Activated gamma-delta T cell (primary cell): Measurements from ENCODE around the gene KRTAP3-2.
"Not testable (repeated sequence)": the region's sequence is repeated elsewhere in the genome, so short reads cannot be mapped to it uniquely, and the experiment has no call there.

ENCODE experiments used
- DNase-seq: peaks from one replicate; lab custom pipeline; 2025; lab: John Stamatoyannopoulos, UW
- total RNA-seq, 2 donors: gene quantifications; one replicate each; lab custom pipeline; 2026; lab: John Stamatoyannopoulos, UW

The KRTAP3-2 gene
- total RNA-seq = 0 reads per million in 2 donors

- not testable (repeated sequence) for DNase-seq
Observed at GRCh38 chr17:40999563-40999962, at the start of gene KRTAP3-2. KRTAP3-2 (minus strand) TSS chr17:40999906; CDS start chr17:40999853, 53 bp downstream.

- DNase-seq = no peak
Observed at GRCh38 chr17:41049110-41049509, 49.4 kb upstream of the KRTAP3-2 start.

- DNase-seq = no peak
Observed at GRCh38 chr17:41048441-41048840, 48.7 kb upstream of the KRTAP3-2 start.

- not testable (repeated sequence) for DNase-seq
Observed at GRCh38 chr17:41046735-41047465, 47.2 kb upstream of the KRTAP3-2 start, which contains the start of gene KRTAP2-1. KRTAP2-1 (minus strand) TSS chr17:41047316; CDS start chr17:41047267, 49 bp downstream.

DNA sequence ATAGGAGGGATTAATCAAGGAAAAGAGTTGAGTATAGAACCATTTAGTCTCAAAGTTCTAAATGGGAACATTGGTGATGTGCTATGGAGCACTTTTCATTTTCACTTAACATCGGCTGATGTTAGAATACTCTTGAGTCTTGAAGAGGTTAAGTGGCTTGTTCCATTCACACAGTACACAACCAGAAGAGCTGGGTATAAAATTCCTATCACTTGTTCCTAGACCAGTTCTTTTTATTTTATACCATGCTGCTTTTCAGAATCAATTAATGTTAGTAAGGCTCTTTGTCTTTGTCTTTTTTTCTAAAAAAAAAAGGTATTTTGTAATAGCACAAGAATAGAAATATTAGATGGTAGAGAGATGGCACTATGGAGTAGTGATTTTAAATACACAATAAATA lies 43.2 kb upstream of the KRTAP3-2 start:
- no peak for DNase-seq

- not testable (repeated sequence) for DNase-seq
Observed at GRCh38 chr17:41040783-41041571, 41.3 kb upstream of the KRTAP3-2 start, which contains the start of gene KRTAP1-1. KRTAP1-1 (minus strand) TSS chr17:41041450; CDS start chr17:41041397, 53 bp downstream.

DNA sequence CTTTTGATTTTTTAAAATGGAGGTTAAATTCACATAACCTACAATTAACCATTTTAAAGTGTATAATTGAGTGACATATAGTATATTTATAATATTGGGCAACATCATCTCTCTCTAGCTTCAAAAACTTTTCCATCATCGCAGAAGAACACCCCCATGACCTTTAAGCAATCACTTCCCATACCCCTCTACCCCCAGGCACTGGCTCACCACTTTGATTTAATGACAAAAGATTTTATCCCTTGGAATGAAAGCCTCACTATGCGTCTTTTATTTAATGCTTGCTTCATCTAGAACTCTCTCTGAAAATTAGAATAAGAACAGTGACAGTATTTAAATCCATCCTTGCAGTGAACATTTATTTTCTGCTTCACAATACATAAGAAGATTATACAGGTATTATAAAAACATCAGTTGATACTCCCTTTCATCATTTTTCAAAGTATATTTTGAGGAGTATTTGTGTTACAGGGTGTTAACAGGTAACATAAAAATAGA lies 38.2 kb upstream of the KRTAP3-2 start:
- DNase-seq = no peak

DNA sequence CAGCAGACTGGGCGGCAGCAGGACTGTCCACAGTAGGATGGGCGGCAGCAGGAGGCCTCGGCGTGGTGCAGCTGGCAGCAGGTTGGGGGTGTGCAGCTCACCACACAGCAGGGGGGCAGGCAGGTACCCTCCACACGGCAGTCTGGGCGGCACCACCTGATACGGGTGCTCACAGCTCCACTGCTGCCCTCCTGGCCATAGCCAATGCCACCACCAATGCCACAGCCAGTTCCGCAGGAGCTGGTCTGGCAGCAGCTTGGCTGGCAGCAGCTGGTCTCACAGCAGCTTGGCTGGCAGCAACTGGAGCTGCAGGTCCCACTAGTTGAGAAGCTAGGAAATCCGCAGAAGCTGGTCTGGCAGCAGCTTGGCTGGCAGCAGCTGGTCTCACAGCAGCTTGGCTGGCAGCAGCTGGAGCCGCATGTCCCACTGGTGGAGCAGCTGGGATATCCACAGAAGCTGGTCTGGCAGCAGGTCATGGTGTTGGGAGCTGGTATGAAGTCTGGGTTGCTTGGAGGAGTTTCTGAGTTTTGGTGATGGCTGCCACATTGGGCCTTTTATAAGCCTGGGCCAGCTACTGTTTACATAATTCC lies 34.7 kb upstream of the KRTAP3-2 start, which contains the start of gene KRTAP1-3:
Gene KRTAP1-3 (minus strand): TSS at position 529 of the 590 bp plus-strand sequence. CDS start 53 bp downstream, at position 476.
- not testable (repeated sequence) for DNase-seq

- DNase-seq = no peak
Observed at GRCh38 chr17:41029633-41030245, 30.0 kb upstream of the KRTAP3-2 start, which contains the start of gene KRTAP1-4. KRTAP1-4 (minus strand) TSS chr17:41030195; CDS start chr17:41030078, 117 bp downstream.

DNA sequence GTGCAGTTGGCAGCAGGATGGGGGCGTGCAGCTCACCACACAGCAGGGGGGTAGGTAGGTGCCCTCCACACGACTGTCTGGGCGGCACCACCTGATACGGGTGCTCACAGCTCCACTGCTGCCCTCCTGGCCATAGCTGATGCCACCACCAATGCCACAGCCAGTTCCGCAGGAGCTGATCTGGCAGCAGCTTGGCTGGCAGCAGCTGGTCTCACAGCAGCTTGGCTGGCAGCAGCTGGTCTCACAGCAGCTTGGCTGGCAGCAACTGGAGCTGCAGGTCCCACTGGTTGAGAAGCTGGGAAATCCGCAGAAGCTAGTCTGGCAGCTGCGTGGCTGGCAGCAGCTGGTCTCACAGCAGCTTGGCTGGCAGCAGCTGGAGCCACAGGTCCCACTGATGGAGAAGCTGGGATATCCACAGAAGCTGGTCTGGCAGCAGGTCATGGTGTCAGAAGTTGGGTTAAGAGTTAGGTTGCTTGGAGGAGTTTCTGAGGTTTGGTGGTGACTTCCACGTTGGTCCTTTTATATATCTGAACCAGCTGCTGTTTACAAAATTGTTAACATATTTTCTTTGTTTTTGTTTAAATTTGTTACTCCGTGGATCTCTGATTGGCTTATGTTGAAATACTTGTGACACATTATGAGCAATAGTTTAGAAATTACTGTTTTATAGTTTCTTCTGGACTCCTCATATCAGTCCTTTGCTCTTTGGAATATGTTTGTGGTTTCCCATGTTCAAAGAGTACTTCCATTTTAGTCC lies 27.2 kb upstream of the KRTAP3-2 start, which contains the start of gene KRTAP1-5:
Gene KRTAP1-5 (minus strand): TSS at position 494 of the 757 bp plus-strand sequence. CDS start 53 bp downstream, at position 441.
- no peak for DNase-seq

- DNase-seq = no peak
Observed at GRCh38 chr17:41024697-41025096, 25.0 kb upstream of the KRTAP3-2 start.

DNA sequence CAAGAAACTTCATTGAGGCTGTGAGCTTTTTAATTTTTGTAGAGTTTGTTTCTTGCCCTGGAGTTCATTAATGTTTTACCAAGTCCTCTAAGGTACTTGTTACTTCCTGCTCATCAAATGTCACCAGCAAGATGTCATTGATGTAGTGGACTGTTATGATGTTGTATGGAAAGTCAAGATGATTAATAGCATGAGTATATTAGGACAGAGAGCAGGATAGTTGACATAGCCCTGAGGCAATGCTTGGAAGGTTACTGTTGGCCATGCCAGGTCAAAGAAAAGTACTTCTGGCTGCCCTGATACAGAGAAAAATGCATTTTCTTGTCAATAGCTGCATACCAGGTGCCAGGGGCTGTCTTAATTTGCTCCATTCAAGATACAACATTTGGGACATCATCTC lies 20.6 kb upstream of the KRTAP3-2 start:
- DNase-seq = no peak

DNA sequence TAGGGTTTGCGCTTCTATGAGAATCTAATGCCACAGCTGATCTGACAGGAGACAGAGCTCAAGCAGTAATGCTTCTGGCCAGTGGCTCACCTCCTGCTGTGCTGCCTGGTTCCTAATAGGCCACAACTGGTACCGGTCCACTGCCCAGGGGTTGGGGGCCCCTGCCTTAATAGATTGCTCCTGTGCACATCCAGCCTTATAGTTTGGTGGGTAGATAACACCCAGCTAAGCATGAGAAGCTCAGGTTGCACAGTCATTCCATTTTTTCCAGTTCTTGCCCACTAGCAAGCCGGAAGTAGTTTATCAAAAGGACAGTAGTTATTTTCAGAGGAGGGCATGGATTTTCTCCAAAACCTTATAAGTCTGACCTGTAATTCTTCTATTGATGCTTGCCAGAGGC lies 19.7 kb upstream of the KRTAP3-2 start:
- no peak for DNase-seq

- DNase-seq = no peak
Observed at GRCh38 chr17:41018541-41018940, 18.8 kb upstream of the KRTAP3-2 start.

DNA sequence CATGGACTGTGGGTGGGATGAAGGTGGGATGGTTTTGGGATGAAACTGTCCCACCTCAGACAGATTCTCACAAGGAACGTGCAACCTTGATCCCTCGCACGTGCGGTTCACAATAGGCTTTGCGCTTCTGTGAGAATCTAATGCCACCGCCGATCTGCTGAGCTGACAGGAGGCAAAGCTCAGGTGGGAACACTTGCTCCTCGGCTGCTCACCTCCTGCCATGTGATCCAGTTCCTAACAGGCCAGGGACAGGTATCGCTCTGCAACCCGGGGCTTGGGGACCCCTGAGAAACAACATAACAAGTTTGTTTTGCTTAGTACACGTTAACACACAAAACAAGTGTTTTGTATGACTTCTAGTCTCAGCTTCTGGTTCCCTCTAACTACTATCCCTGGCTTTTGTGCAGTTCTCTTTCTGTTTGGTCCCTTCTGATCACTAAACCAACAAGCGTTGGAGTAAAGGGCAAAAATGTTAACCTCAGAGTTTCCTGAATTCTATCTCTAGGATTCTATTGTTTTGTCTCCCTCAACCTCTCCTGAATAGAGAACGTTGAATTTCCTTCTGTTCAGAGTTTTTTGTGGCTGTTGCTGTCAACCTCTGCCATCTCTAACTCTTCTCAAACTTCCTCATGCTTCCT lies 17.0 kb upstream of the KRTAP3-2 start:
- no peak for DNase-seq

- no peak for DNase-seq
Observed at GRCh38 chr17:41015454-41015853, 15.7 kb upstream of the KRTAP3-2 start.

GRCh38 chr17:41013606-41014005 lies 13.9 kb upstream of the KRTAP3-2 start:
- no peak for DNase-seq

GRCh38 chr17:41013181-41013580 lies 13.5 kb upstream of the KRTAP3-2 start:
- no peak for DNase-seq

DNA sequence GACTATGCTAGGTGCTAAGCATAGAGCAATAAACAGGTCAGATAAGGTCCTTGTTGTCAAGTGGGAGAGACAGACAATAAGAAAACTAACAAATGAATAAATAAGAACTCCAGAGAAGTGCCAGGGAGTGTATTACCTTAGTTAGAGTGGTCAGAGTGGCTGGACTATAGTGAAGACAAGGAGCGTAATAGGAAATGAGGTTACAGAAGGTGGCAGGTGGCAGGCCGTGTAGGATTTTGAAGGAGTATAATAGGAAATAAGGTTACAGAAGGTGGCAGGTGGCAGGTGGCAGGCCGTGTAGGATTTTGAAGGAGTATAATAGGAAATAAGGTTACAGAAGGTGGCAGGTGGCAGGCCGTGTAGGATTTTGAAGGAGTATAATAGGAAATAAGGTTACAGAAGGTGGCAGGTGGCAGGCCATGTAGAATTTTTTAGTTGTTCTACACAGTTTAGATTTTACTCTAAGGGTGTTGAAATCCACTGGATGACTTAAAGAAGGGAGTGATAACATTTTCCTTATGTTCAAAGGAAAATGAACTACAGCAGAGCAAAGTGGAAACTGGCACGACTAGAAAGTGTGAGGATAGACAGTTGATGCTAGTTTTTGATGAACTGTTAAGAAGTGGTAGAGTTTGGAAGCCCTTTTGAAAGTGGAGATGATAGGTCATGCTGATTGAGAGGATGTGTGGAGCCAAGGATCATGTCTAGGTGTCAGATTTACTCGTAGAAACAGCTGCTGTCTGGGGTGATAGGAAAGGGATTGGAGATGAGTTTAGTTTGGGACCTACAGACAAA lies 12.8 kb upstream of the KRTAP3-2 start:
- no peak for DNase-seq
